ACHN (cell line): ENCODE data around the gene CD44.

ENCODE experiments used
- DNase-seq: peaks from one replicate; pipeline ENCODE4 v3.0.0-alpha.2; 2015
- in situ Hi-C: cut with HindIII; loops from 2 replicates; pipeline ENCODE4 v1.10.0; 2017; ENCODE audit warnings: low sequenced_read_pairs, low pct_ligation_motif_present, low pct_unique_long_range_greater_than_20kb

The CD44 gene

DNA sequence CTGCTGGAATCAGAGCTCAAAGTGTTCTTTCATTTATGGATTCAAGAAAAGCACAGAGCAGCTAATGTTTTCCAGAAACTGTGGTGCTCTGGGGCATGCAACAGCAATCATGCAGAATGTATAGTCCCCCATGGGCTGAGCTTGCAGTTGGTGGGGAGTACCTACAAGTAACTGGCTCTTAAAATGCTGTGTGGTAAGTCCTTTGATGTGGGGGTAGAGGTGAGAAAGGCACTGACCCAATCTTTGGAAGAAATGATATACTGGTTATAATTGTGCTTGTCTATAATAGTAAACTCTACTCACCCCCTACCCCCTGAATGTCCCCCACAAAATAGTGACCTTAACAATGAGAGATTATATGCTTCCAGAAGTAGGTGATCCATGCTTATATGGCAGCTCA is 29.1 kb upstream of the CD44 start:
- in situ Hi-C loops, result no loop called here
- DNase-seq, result no peak

- peak; percentile 8 for DNase-seq
- in situ Hi-C loops, result no loop called here
Measured at GRCh38 chr11:35111161-35112055, 27.6 kb upstream of the CD44 start.

GRCh38 chr11:35112056-35112845 is 26.7 kb upstream of the CD44 start:
- no peak for DNase-seq
- in situ Hi-C loops, result no loop called here

DNA sequence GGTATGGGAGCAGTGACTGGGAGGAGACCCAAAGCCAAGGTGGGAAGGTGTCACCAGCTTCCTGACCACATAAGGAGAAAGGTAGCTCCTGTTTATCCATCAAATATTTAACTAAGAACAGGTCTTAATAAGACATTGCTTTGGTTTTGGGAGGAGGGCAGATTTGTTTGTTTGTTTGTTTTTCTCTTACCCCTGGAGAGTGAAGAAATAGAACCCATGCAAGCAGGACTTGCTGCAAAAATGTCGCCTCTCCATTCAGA is 26.2 kb upstream of the CD44 start:
- in situ Hi-C loops, result no loop called here
- DNase-seq, result no peak

- in situ Hi-C loops, result no loop called here
- no peak for DNase-seq
Measured at GRCh38 chr11:35114906-35115687, 23.9 kb upstream of the CD44 start.

- in situ Hi-C loops, result no loop called here
- DNase-seq, result no peak
Measured at GRCh38 chr11:35115688-35116030, 23.3 kb upstream of the CD44 start.

- in situ Hi-C loops, result no loop called here
Measured at GRCh38 chr11:35116245-35116644, 22.7 kb upstream of the CD44 start.

GRCh38 chr11:35116762-35117640 is 22.0 kb upstream of the CD44 start:
- no peak for DNase-seq
- in situ Hi-C loops, result no loop called here

More at GRCh38 chr11:35116245-35116644, 22.7 kb upstream of the CD44 start:
- no peak for DNase-seq

DNA sequence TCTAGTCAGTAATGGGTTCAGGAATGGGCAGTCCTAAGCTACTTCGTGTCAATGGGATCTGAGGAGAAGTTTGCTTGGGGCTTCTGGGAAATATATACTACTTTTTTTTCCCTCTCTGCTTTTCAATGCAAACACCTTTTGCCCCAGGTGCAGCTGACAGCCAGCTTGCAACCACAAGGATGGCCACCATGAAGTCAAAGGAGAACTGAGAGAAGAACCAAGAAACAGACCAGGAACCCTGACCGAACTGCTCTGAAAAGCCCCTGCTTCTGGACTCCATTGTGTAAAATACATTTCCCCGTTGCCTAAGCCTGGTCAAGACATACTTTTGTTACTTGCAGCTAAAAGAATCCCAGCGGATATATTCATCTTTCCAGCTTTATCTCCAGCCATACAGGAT is 20.1 kb upstream of the CD44 start:
- in situ Hi-C loops, result no loop called here
- DNase-seq, result no peak

- in situ Hi-C loops, result no loop called here
- no peak for DNase-seq
Measured at GRCh38 chr11:35121326-35121865, 17.6 kb upstream of the CD44 start.

- in situ Hi-C loops, result no loop called here
- no peak for DNase-seq
Measured at GRCh38 chr11:35122308-35122707, 16.7 kb upstream of the CD44 start.

DNA sequence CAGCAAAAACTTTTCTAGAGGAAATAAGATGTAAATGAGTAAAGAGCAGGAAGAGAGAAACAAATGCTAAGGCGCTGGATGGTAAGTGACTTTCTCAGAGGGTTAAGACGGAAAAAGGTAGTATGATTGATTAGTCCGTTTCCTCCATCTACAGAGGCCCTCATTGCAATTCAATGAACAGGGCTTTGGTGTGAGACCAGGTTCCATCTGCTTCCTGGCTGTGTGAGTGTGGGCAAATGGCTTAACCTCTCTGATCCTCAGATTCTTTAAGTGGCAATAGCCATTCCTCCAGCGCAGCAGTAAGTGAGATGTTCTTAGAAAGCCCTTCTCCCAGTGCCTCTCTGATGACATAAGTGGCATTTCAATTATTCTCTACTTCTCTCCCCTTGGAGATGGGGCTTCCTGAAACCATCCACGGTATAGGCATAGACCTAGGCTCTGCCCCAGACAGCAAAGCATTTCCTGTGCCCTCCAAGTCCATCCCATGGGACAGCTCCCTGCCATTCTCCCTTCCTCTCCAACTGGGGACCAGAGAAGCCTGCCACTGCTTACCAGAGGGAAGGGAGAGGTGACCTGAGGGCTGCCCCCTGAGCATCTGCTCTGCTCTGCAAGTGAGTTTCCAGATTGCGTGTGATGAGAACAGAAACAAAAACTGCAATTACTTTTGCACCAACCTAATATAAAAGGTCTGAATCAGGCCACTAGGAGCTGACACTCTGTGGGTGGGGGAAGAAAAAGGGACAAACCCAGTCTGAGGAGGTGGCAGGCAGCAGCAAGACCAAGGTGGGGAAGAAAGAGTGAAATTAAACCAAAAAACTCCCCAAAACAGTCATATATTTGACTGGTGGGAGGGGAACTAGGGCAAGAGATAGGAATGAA is 12.7 kb upstream of the CD44 start:
- in situ Hi-C loops, result no loop called here
- no peak for DNase-seq

DNA sequence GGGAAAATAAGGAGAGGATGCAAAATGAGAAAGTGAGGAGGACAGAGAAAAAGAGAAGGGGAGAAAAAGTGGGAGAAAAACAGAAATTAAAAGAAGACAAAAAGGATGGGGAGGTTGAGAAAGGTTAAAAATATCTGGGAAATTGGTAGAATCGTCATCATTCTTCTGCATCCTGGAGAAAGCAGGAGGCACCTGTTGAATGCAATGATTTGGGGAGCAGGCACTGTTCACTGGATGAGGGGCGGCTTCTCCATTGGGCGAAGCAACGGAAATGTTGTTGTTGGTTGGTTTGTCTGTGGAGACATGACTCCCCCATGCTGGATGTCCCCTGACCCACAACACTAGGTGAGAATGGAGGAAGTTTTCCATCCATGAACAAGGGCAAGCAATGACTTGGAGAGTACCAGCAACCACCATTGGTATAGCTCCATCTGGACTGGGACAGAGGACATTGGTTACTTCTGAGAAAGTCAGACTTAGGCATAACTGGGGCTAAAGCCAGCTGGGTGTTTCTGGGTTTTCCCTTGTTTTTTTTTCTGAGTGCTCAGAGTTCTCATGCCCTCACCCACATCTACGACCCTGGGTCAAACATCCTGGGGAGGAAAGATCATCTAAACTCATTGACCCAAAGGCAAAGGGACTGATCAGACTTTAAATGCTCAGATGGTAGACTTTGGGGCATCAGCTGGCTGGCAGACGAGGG is 11.9 kb upstream of the CD44 start:
- DNase-seq, result no peak
- in situ Hi-C loops, result no loop called here

DNA sequence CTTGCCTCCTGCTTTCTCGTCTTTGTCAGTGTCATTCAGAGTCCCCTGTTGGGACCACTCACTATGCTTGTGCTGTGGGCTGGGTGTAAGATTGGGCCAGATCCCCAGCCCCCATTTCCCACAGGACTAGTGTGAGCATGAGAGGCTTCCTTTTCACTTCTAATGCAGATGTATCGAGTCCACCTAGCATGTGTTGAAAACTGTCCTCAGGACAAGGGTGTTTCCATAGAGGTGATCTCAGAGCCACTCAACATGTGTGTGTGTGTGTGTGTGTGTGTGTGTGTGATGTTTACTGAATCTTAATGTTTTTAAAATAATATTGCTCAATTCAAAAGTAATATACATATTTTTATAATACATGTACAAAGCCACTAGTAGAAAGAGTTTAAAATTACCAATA is 11.4 kb upstream of the CD44 start:
- in situ Hi-C loops, result no loop called here

DNA sequence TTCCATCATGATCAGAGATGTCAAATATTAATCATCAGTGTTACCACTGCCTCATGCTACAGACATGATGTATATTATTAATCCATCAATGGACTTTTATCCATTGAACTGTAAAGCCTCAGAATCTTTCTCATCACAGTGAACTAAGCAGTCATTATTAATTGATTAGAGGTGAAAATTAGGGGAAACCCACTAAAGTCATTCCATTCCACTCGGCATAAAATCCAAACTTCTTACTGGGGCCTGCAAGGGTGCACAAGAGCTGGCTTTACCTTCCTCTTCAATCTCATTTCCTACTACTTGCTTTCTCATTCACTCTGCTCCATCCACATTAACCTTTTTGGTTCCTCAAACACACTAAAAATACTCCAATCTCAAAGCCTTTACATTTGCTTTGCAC is 7.9 kb upstream of the CD44 start:
- DNase-seq, result no peak
- in situ Hi-C loops, result no loop called here

More for the DNA sequence above, 11.4 kb upstream of the CD44 start:
- no peak for DNase-seq

DNA sequence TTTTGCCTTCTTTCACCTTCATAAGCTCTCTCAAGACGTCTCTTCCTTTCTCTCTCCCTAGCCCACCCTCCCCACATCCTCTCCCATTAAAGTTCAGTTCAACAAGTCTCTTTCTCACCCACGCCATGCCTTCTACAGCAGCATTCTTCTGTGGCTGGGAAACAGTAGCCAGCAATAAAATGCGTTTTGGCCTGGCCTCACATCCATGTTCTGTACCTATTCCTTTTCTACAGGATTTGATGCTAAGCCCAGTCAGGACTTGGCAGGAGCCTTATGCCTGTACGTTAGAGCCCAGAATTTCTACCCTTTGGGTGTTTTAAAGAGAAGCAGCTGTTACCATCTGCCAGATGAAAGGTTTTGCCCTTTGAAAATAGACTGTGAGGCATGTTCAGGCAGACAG is 7.1 kb upstream of the CD44 start:
- DNase-seq, result no peak
- in situ Hi-C loops, result no loop called here

GRCh38 chr11:35133656-35134055 is 5.3 kb upstream of the CD44 start:
- in situ Hi-C loops, result no loop called here
- DNase-seq, result no peak
